Activated T-cell treated with anti-CD3 and anti-CD28 coated beads, Interleukin-2, amount 50 U/mL, for 72 hours (primary cell): ENCODE results near the gene GRWD1. TPM values are rescaled to one million over a fixed set of nuclear protein-coding genes. Genes with fewer than 3 reads are reported as not detected.

Source experiments
- ATAC-seq, 2 donors: fragments of 150-1000 bp; cut with Tn5 transposase; replicated peaks in 1 of 2; 2 replicates each; pipeline ENCODE4 v1.10.0; 2021; ENCODE audit warnings: moderate library complexity in 2 of 2, mild to moderate bottlenecking in 1 of 2
- DNase-seq, 2 donors: peaks; one replicate each; pipeline ENCODE4 v3.0.0; 2021 to 2022; ENCODE audit warnings: mixed read lengths in 1 of 2
- H3K27ac Mint-ChIP-seq: one replicate; pipeline ENCODE4 v1.8.0; 2022; ENCODE audit warnings: mild to moderate bottlenecking, moderate library complexity, mixed read lengths
- H3K27me3 Mint-ChIP-seq: one replicate; pipeline ENCODE4 v1.8.0; 2022; ENCODE audit warnings: low read depth, mixed read lengths
- H3K36me3 Mint-ChIP-seq, 2 donors: one replicate each; pipeline ENCODE4 v1.8.0; 2022; ENCODE audit warnings: mixed read lengths in 2 of 2, mild to moderate bottlenecking in 1 of 2; ENCODE audit not compliant: insufficient read depth in 2 of 2
- H3K4me1 Mint-ChIP-seq: one replicate; pipeline ENCODE4 v1.8.0; 2022; ENCODE audit warnings: low read depth, mixed read lengths
- H3K4me3 Mint-ChIP-seq, 2 donors: one replicate each; pipeline ENCODE4 v1.8.0; 2022; ENCODE audit warnings: mild to moderate bottlenecking in 2 of 2, mixed read lengths in 2 of 2, moderate library complexity in 2 of 2
- H3K9me3 Mint-ChIP-seq, 2 donors: one replicate each; pipeline ENCODE4 v1.8.0; 2022; ENCODE audit warnings: mixed read lengths in 2 of 2
- total RNA-seq, 2 donors: library from RNA; stranded (reverse); gene quantifications; one replicate each; pipeline ENCODE4 v1.2.3, GENCODE V29; 2022

Gene GRWD1
- total RNA-seq, result 10 to 100 TPM; 27.0 to 38.2 TPM

DNA sequence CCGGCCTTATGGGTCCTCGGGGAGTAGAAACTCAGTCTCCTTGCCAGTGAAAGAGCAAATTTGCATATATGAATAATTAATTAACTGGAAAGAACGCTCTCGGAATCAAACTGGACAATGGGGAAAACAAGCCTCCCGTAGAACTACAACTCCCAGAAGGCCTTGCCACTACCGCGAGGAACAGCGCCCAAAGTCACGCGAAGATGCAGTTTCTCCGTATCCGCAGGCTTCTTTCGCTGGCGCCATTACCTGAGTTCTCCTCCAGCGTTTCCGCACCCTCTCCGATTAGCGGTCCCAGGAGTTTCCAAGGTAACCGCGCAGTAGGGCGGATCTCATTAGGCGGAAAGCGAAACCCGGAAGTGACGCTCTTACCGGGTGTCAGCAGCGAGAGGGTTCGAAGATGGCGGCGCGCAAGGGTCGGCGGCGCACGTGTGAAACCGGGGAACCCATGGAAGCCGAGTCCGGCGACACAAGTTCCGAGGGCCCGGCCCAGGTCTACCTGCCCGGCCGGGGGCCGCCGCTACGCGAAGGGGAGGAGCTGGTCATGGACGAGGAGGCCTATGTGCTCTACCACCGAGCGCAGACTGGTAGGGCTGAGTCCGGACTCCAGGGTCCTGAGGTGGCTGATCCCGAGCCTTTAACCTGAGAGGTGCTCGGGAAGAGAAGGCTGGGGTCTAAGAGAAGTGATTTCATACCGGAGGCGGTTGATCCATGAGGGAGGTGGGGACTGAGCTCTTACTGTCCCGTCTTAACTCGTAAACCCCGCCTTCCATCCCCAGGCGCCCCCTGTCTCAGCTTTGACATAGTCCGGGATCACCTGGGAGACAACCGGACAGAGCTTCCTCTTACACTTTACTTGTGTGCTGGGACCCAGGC, at the start of gene GRWD1:
GRWD1 (plus strand) TSS at position 378 of the 876 bp plus-strand sequence; CDS start at position 401, 23 bp downstream.
- H3K36me3 Mint-ChIP-seq, result peaks cover 9 to 22% of the 10 kb centered on the region in 2 donors
- peaks cover 47% of the 10 kb centered on the region for H3K4me1 Mint-ChIP-seq
- peak; percentile 94 to 95 for ATAC-seq
- peak; percentile 89 to 94 for DNase-seq
- no peaks in the 10 kb centered on the region for H3K9me3 Mint-ChIP-seq
- H3K27ac Mint-ChIP-seq, result peak within 1 kb of the TSS; percentile 87
- peaks cover 27% of the 10 kb centered on the region for H3K27me3 Mint-ChIP-seq
- peak within 1 kb of the TSS; percentile 92 to 93 for H3K4me3 Mint-ChIP-seq

DNA sequence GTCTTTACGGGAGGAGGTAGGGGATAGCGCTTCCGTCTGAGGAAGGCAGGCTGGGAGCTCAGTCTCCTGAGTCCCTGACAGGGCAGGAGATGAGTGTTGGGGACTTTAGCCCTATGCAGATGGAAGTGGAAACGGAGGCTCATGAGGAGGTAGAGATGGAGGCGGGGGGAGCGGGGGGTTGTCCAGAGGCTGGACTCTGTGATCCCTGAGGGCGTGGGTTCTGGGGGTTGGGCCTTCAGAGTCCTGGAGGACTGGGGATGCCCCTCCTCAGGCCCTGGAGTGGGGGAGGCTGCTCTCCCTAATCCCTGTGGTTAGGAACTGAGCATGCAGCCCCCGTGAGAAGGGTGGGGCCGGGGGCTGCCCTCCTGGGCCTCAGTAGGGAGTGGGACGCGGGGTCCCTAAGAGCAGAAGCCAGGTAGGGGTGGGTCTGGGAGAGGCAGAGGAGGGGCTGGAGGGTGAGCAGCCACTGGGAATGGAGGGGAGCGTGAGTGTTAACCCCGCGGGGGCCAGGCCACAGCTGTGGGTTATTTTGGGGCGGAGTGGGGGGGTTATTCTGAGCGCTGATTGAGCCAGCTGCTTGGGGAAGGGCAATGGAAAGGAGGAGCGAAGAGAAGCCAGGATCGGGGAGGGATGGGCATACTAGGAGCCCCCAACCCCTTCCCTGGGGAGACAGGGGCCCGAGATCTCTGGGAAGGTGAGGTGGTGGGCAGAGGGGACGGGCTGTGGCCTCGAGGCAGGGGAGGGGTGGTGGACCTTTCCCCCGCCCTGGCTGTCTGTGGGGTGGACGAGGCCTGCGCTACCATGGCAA, 49.6 kb upstream of the GRWD1 start:
- DNase-seq (no peak), ATAC-seq (no peak)
- peaks cover 55% of the 10 kb centered on the region for H3K4me1 Mint-ChIP-seq
- peaks cover 61% of the 10 kb centered on the region for H3K27me3 Mint-ChIP-seq
- H3K36me3 Mint-ChIP-seq, result peaks cover 8% of the 10 kb centered on the region in 2 donors
- H3K27ac Mint-ChIP-seq, result no peak overlapping the region
- H3K4me3 Mint-ChIP-seq, result peak overlapping the region in 1 of 2 donors; percentile 29
- peaks cover 0 to 4% of the 10 kb centered on the region in 2 donors for H3K9me3 Mint-ChIP-seq

DNA sequence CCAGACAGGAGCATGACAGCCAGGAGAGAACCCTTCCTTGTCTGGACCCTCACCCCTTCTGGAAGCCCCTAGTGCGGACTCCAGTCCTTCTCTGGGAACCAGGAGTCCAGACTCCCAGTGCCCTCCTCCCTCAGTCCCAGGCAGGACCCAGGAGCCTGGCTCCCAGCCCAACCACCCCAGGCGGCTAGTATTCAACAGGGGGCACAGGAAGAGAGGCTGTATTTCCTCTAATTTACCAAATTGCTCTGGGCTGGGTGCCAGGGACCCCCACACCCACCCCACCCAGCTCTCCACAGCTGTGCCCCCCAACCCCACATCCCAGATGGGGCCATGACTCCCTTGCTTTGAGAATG, 49.0 kb upstream of the GRWD1 start:
- peaks cover 57% of the 10 kb centered on the region for H3K27me3 Mint-ChIP-seq
- H3K4me1 Mint-ChIP-seq, result peaks cover 51% of the 10 kb centered on the region

DNA sequence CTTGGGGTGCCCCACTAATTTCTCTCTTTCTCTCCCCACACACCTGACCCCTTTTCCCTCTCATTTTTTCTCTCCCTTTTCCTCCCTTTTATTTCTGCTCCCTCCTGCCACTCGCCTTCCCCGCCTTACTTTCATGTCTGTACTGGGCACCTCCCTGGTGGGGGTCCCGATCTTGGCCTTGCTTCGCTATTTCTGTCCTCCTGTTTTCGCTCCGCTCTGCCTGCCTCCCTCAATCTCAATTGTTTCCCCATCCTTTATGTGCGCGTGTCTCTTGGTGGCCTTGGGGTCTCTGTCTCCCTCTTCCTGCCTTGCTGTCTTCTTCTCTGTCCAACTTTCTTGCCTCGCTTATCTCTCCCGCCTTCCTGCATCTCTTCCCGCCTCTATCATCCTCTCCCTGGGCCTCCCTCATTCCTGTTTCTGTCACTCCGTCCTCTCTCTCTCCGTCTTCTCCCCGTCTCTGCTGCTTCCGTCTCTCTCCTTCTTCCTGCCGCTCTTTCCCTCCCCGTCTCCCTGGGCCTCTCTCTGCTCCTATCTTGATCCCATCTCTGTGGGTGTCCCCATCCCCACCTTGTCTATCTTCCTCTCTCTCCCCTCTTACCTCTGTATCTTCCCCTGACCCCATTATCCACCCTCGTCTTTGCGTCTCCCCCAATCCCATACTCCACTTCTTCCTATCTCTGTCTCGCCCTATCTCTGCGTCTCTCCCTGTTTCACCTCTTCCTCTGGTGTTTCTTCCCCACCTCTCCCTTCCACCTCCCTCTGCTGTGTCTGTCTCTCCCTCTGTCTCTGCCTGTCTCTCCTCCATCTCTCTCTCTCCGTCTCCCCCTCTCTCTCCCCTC, 48.3 kb upstream of the GRWD1 start:
- peak overlapping the region; percentile 90 for H3K27ac Mint-ChIP-seq
- peak overlapping the region; percentile 87 to 97 for H3K4me3 Mint-ChIP-seq
- peaks cover 8% of the 10 kb centered on the region in 2 donors for H3K36me3 Mint-ChIP-seq
- H3K9me3 Mint-ChIP-seq, result peaks cover 0 to 4% of the 10 kb centered on the region in 2 donors
- H3K4me1 Mint-ChIP-seq, result peaks cover 51% of the 10 kb centered on the region
- DNase-seq, result no peak
- H3K27me3 Mint-ChIP-seq, result peaks cover 53% of the 10 kb centered on the region
- no peak for ATAC-seq

More for the DNA sequence above, 49.0 kb upstream of the GRWD1 start:
- no peak for ATAC-seq
- H3K36me3 Mint-ChIP-seq, result peaks cover 8% of the 10 kb centered on the region in 2 donors
- no peak for DNase-seq
- peak overlapping the region in 1 of 2 donors; percentile 27 for H3K4me3 Mint-ChIP-seq
- peaks cover 0 to 4% of the 10 kb centered on the region in 2 donors for H3K9me3 Mint-ChIP-seq
- no peak overlapping the region for H3K27ac Mint-ChIP-seq

DNA sequence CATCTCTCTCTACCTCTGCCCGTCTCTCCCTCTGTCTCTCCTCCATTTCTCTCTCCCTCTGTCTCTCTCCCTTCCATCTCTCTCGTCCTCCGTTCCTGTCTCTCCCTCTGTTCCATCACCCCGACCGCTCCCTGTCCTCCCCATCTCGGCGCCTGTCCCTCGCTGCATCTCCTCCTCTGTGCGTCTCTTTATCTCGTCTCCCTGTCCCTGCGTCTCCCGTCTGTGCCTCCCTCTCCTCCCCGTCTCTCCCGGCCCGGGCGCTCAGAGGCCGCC, 47.7 kb upstream of the GRWD1 start:
- DNase-seq (no peak), ATAC-seq (no peak)
- H3K4me3 Mint-ChIP-seq, result peak overlapping the region; percentile 87 to 97
- peaks cover 48% of the 10 kb centered on the region for H3K27me3 Mint-ChIP-seq
- H3K36me3 Mint-ChIP-seq, result peaks cover 8% of the 10 kb centered on the region in 2 donors
- peaks cover 51% of the 10 kb centered on the region for H3K4me1 Mint-ChIP-seq
- peak overlapping the region; percentile 90 for H3K27ac Mint-ChIP-seq
- H3K9me3 Mint-ChIP-seq, result peaks cover 0 to 4% of the 10 kb centered on the region in 2 donors

DNA sequence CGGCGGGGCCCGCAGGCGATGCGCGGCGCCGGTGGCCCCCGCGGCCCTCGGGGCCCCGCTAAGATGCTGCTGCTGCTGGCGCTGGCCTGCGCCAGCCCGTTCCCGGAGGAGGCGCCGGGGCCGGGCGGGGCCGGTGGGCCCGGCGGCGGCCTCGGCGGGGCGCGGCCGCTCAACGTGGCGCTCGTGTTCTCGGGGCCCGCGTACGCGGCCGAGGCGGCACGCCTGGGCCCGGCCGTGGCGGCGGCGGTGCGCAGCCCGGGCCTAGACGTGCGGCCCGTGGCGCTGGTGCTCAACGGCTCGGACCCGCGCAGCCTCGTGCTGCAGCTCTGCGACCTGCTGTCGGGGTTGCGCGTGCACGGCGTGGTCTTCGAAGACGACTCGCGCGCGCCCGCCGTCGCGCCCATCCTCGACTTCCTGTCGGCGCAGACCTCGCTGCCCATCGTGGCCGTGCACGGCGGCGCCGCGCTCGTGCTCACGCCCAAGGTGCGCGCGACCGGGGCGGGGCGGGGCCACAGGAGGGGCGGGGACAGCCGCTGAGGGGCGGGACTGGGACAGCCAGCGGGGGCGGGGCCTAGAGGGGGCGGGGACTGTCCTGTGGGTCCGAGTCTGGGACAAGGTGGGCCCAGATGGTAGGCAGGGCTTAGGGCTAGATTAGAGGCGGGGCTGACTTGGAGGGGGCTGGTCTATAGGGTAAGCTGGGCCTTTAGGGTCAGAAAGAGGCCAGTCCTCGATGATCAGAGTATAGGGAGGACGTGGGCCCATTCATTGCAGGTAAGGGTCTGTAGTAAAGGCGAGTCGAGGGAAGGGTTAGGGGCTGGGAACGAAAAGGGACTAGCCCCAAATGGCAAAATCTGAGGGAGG, 47.2 kb upstream of the GRWD1 start:
- no peak overlapping the region for H3K27ac Mint-ChIP-seq
- peak; percentile 82 to 83 for ATAC-seq
- H3K4me1 Mint-ChIP-seq, result peaks cover 55% of the 10 kb centered on the region
- DNase-seq, result peak; percentile 91 to 92
- H3K27me3 Mint-ChIP-seq, result peaks cover 46% of the 10 kb centered on the region
- peaks cover 0 to 4% of the 10 kb centered on the region in 2 donors for H3K9me3 Mint-ChIP-seq
- H3K36me3 Mint-ChIP-seq, result peaks cover 8% of the 10 kb centered on the region in 2 donors
- peak overlapping the region; percentile 87 to 97 for H3K4me3 Mint-ChIP-seq

DNA sequence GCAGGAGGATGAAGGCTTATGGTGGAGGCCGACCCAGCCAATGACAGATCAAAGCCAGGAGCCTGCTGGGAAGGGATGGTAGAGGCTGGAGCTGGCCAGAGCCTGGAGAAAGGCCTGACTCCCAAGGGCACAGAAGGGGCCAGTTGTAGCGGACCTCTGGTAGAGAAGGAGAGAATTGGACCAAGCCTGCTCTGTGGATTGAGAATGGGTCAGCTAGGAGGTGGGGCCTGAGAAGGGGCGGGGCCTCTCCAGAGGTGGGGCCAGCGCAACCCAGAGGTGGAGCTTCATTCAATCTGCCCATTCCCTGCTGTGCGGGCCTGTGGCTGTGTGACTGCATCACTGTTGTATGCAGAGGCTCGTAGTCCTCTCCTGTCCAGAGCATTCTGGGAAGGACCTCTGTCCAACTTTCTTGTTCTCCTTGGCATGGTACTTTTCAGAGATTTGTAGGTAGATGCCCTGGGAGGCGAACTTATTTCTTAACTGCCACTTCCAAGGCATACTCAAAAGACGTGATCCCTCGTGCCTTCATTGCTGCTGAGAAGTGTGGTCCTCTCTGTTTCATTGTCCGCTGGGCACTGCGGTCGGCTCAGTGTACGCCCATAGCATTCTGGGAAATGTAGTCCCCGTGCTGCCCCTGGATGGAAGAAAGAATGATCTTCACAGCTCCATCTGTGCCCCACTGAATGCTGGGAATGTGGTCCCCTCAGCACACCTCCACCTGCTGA, 45.6 kb upstream of the GRWD1 start:
- peak overlapping the region in 1 of 2 donors; percentile 21 for H3K4me3 Mint-ChIP-seq
- peak; percentile 25 to 33 for ATAC-seq
- peaks cover 0 to 4% of the 10 kb centered on the region in 2 donors for H3K9me3 Mint-ChIP-seq
- H3K27ac Mint-ChIP-seq, result no peak overlapping the region
- H3K36me3 Mint-ChIP-seq, result peaks cover 8% of the 10 kb centered on the region in 2 donors
- peak; percentile 57 for DNase-seq
- H3K4me1 Mint-ChIP-seq, result peaks cover 44% of the 10 kb centered on the region
- peaks cover 31% of the 10 kb centered on the region for H3K27me3 Mint-ChIP-seq

DNA sequence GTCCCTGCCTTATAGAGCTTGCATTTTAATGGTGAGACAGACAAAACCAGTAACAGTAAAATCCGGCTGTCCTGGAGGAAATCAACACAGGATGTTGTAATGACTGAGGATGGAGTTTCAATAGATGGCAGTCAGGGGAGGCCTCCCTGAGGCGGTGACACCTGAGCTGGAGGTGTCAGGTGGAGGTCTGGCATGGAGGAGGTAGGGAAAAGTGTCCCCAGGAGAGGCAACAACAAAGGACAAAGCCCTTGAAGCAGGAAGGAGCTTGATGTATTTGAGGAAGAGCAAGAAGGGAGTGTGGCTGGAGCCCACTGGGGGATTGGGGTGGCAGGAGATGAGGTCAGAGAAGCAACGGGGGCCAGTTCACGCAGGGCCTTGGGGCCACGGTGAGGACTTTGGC, 44.5 kb upstream of the GRWD1 start:
- Mint-ChIP-seq H3K36me3 (peaks cover 8% of the 10 kb centered on the region in 2 donors), H3K4me1 (peaks cover 36% of the 10 kb centered on the region), H3K4me3 (no peak overlapping the region), H3K27me3 (peaks cover 26% of the 10 kb centered on the region), H3K9me3 (peaks cover 0 to 4% of the 10 kb centered on the region in 2 donors), H3K27ac (no peak overlapping the region)
- ATAC-seq (no peak), DNase-seq (no peak)

DNA sequence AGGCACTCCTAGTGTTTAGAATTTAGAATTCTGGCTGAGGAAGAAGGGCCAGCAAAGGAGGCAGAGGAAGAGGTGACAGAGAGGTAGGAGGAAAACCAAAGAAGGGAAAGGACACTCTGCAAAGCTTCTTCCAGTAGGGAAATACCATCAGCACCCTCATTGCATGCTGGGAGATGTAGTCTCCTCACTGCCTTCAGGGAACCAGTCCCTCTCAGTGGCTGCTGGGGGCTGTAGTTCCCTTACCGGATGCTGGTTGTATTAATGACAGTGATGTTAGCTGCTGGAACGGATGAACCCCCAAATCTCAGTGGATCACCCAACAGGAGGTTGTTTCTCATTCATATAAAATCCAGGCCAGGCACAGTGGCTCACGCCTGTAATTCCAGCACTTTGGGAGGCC, 42.2 kb upstream of the GRWD1 start:
- Mint-ChIP-seq H3K36me3 (no peaks in the 10 kb centered on the region), H3K27ac (no peak overlapping the region), H3K4me1 (peaks cover 23% of the 10 kb centered on the region), H3K27me3 (peaks cover 9% of the 10 kb centered on the region), H3K4me3 (no peak overlapping the region), H3K9me3 (peaks cover 0 to 4% of the 10 kb centered on the region in 2 donors)
- peak; percentile 32 to 42 for ATAC-seq
- peak; percentile 41 to 46 for DNase-seq

DNA sequence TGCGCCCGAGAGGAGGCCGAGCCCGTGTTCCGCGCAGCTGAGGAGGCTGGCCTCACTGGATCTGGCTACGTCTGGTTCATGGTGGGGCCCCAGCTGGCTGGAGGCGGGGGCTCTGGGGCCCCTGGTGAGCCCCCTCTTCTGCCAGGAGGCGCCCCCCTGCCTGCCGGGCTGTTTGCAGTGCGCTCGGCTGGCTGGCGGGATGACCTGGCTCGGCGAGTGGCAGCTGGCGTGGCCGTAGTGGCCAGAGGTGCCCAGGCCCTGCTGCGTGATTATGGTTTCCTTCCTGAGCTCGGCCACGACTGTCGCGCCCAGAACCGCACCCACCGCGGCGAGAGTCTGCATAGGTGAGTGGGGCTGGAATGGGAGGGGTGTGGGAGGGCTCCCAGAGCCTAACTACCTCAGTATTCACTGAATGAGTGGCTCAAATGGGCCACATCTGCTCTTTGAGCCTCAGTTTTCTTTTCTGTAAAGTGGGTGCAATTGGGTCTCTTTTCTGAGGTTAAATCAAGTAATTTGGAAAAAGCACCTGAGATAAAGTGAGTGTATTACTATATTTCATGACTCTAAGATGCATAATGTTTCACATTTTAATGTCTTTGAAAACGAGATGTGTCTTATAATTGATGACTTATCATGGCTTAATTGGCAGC, 40.6 kb upstream of the GRWD1 start:
- Mint-ChIP-seq H3K27ac (no peak overlapping the region), H3K4me1 (peaks cover 9% of the 10 kb centered on the region), H3K36me3 (no peaks in the 10 kb centered on the region), H3K27me3 (peaks cover 9% of the 10 kb centered on the region), H3K4me3 (no peak overlapping the region), H3K9me3 (no peaks in the 10 kb centered on the region)
- DNase-seq (no peak), ATAC-seq (no peak)

DNA sequence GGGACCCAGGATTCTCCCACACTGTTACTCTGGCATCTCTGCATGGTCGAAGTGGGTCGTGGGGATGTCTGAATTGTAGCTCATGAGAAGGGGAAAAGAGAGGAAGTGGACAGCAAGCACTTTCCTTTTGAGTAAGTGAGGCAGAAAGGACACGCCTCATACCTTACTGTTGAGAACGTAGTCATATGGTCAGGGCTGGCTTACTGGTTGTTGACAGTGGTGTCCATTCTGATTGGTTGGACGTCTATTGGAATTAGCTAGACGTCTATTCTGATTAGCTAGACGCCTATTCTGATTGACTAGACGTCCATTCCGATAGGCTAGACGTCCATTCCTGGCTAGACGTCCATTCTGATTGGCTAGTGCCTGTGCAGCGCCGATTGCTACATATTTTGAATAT, 39.9 kb upstream of the GRWD1 start:
- Mint-ChIP-seq H3K4me1 (peaks cover 5% of the 10 kb centered on the region), H3K27ac (no peak overlapping the region), H3K27me3 (peaks cover 9% of the 10 kb centered on the region), H3K9me3 (no peaks in the 10 kb centered on the region), H3K4me3 (no peak overlapping the region), H3K36me3 (no peaks in the 10 kb centered on the region)
- ATAC-seq (peak in 1 of 2 donors; percentile 25), DNase-seq (no peak)
